Activated CD4-positive, alpha-beta memory T cell treated with anti-CD3 and anti-CD28 coated beads for 36 hours (primary cell): ENCODE results near the gene AATF. TPM values are rescaled to one million over a fixed set of nuclear protein-coding genes. Genes with fewer than 3 reads are reported as not detected.

ENCODE experiments used
- CTCF ChIA-PET: fragments of 350-600 bp; sonication (Branson Sonifier 250); formaldehyde crosslinking; loops from one replicate; lab custom pipeline; 2021; ENCODE audit warnings: antibody characterized with exemption, inconsistent platforms; lab: Charles Lee
- POLR2A ChIA-PET: fragments of 350-600 bp; sonication (Branson Sonifier 250); formaldehyde crosslinking; loops from one replicate; lab custom pipeline; 2021; ENCODE audit warnings: antibody characterized with exemption; lab: Charles Lee
- DNase-seq: peaks from one replicate; pipeline ENCODE4 v3.0.0-alpha.2; 2020
- H3K27ac Mint-ChIP-seq: one replicate; pipeline ENCODE4 v1.8.0; 2021; ENCODE audit warnings: mixed read lengths
- H3K27me3 Mint-ChIP-seq: one replicate; pipeline ENCODE4 v1.8.0; 2021; ENCODE audit warnings: mixed read lengths
- H3K36me3 Mint-ChIP-seq: one replicate; pipeline ENCODE4 v1.8.0; 2021; ENCODE audit warnings: mixed read lengths
- H3K4me1 Mint-ChIP-seq: one replicate; pipeline ENCODE4 v1.8.0; 2021; ENCODE audit warnings: low read depth, mixed read lengths
- H3K4me3 Mint-ChIP-seq: one replicate; pipeline ENCODE4 v1.8.0; 2021; ENCODE audit warnings: mild to moderate bottlenecking, mixed read lengths
- H3K9me3 Mint-ChIP-seq: one replicate; pipeline ENCODE4 v1.8.0; 2021; ENCODE audit warnings: mixed read lengths
- intact Hi-C: fragments of 100-400 bp; cut with micrococcal nuclease; formaldehyde crosslinking; loops from one replicate; pipeline ENCODE4 v1.15.1; 2023
- total RNA-seq, 2 experiments: library from RNA; stranded (reverse); gene quantifications; one replicate each; pipeline ENCODE4 v1.2.3, GENCODE V29; 2021

AATF gene
- total RNA-seq, 2 experiments from 2014 or later = 85.6 to 89.1 TPM

DNA sequence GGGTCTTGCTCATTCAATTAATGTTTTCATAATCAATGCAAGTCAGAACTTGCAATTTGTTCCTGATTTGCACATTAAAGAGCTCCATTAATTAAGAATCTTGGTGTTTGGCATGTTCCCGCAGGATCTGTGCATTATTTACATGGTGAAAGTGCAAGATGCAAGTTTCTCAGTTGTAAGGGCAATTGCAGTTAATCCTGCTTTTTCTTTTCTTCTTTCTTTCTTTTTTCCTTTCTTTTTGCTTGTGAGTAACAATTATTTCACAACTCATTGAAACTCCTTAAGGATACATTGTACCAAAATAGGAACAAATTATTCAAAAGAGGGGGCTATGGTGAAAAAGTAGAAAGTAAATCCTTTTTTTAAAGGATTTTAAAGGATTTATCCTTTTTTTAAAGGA is 24.2 kb downstream of the AATF start:
- no peaks in the 10 kb centered on the region for H3K27me3 Mint-ChIP-seq
- DNase-seq = no peak
- H3K4me1 Mint-ChIP-seq = peaks cover 48% of the 10 kb centered on the region
- no peak overlapping the region for H3K27ac Mint-ChIP-seq
- POLR2A ChIA-PET = interaction anchor here (0.8 kb wide), 1 partner anchor 12 kb away, joined by 9 read pairs; no protein-coding TSS in a partner anchor
- peaks cover 17% of the 10 kb centered on the region for H3K36me3 Mint-ChIP-seq
- no peaks in the 10 kb centered on the region for H3K9me3 Mint-ChIP-seq
- intact Hi-C loops = no loop called here
- H3K4me3 Mint-ChIP-seq = no peak overlapping the region
- CTCF ChIA-PET = no interaction called here

- Mint-ChIP-seq H3K9me3 (no peaks in the 10 kb centered on the region), H3K36me3 (peaks cover 3% of the 10 kb centered on the region), H3K27me3 (no peaks in the 10 kb centered on the region), H3K4me3 (no peak overlapping the region), H3K4me1 (peaks cover 48% of the 10 kb centered on the region), H3K27ac (peak overlapping the region; percentile 2)
- ChIA-PET POLR2A (no interaction called here), CTCF (interaction anchor here (0.7 to 1.0 kb wide), 2 partner anchors 10 to 72 kb away, joined by 3 read pairs; no protein-coding TSS in a partner anchor)
- intact Hi-C loops = no loop called here
- no peak for DNase-seq
These were observed 27.3 kb downstream of the AATF start for GRCh38 chr17:36975922-36976515.

- H3K27ac Mint-ChIP-seq = no peak overlapping the region
- intact Hi-C loops = no loop called here
- ChIA-PET CTCF (no interaction called here), POLR2A (no interaction called here)
- H3K4me3 Mint-ChIP-seq = no peak overlapping the region
- no peaks in the 10 kb centered on the region for H3K9me3 Mint-ChIP-seq
- DNase-seq = no peak
- H3K27me3 Mint-ChIP-seq = no peaks in the 10 kb centered on the region
- peaks cover 8% of the 10 kb centered on the region for H3K36me3 Mint-ChIP-seq
- H3K4me1 Mint-ChIP-seq = peaks cover 41% of the 10 kb centered on the region
These were observed 28.3 kb downstream of the AATF start for GRCh38 chr17:36977066-36977465.

DNA sequence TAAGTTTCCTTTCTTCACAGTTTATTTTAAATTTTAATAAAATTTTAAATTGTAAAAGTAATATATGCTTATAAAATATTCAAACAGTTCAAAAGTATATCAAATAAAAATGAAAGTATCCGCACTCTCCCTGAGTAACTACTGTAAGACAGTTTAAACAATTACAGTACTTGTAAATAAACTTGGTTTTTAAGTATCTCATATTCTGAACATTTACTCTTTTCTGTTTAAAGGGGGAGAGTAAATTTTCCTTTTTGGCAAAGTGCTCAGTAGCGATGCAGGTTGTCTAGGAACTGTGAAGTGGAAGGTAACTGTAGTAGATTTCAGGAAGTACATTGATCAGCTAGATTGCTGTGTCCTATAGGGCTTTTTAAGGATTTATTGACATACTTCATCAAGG is 28.8 kb downstream of the AATF start:
- DNase-seq = no peak
- POLR2A ChIA-PET = no interaction called here
- Mint-ChIP-seq H3K36me3 (peaks cover 8% of the 10 kb centered on the region), H3K4me3 (no peak overlapping the region), H3K9me3 (no peaks in the 10 kb centered on the region), H3K27me3 (no peaks in the 10 kb centered on the region), H3K4me1 (peaks cover 37% of the 10 kb centered on the region), H3K27ac (no peak overlapping the region)
- intact Hi-C loops = no loop called here
- CTCF ChIA-PET = no interaction called here

DNA sequence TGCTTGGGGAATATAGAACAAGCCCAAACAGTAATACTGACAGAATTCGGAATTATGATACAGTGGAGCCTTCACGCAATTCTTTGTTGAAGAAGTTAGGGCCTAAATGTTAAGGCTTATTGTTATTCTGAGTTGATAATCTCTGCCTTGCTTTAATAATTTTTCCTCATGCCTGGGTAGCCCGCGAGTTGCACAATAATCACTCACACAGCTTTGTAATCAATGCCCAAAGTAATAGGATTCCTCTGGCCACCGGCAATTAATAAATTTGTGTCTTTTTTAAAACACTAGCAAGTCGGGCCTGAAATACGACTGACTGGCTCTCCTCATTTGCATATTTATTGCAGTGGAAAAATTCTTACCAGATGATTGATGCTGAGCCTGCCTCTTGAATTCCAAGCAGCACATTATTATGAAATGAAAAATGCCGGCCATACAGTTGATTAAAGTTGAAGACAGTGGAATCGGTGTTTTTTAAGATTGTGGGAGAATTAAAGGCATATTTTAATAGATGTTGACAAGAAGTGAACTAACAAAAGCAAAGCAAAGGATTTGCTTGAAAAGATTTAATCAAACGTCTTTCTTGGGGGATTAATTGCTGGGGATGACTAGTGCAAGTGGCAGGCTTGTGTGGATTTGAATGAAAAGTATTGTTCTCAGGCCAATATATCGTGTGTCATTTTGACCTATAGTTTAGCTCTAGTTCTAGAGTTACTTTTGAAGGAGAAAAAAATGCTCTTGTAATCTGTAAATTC is 30.2 kb downstream of the AATF start:
- no peak for DNase-seq
- H3K4me1 Mint-ChIP-seq = peaks cover 29% of the 10 kb centered on the region
- no peaks in the 10 kb centered on the region for H3K27me3 Mint-ChIP-seq
- intact Hi-C loops = no loop called here
- no peak overlapping the region for H3K27ac Mint-ChIP-seq
- ChIA-PET CTCF (interaction anchor here (0.9 to 2.0 kb wide), 2 partner anchors 69 to 376 kb away, joined by 3 to 5 read pairs; no protein-coding TSS in a partner anchor), POLR2A (no interaction called here)
- H3K36me3 Mint-ChIP-seq = peaks cover 8% of the 10 kb centered on the region
- no peak overlapping the region for H3K4me3 Mint-ChIP-seq
- no peaks in the 10 kb centered on the region for H3K9me3 Mint-ChIP-seq

DNA sequence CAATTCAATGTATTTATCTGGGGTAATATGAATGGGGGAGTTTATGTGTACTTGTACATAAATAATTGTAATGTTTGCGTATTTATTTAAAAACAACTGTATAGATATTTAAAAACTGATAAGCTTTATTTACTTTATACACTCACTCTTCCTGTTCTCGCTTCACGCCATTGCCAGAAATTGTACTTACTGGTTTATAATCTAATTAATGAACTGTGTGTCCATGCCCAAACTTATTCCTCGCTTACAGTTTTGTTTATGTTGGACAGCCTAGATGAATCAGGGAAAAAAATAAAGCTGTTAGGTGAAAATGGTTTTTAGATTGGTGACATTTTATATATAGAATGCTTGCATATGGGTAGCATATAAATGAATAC is 30.8 kb downstream of the AATF start:
- intact Hi-C loops = no loop called here
- ChIA-PET POLR2A (no interaction called here), CTCF (interaction anchor here (0.9 to 2.0 kb wide), 2 partner anchors 68 to 376 kb away, joined by 3 to 5 read pairs; no protein-coding TSS in a partner anchor)
- H3K4me1 Mint-ChIP-seq = peaks cover 29% of the 10 kb centered on the region
- no peak overlapping the region for H3K27ac Mint-ChIP-seq
- peaks cover 13% of the 10 kb centered on the region for H3K36me3 Mint-ChIP-seq
- no peaks in the 10 kb centered on the region for H3K27me3 Mint-ChIP-seq
- H3K9me3 Mint-ChIP-seq = no peaks in the 10 kb centered on the region
- no peak overlapping the region for H3K4me3 Mint-ChIP-seq
- DNase-seq = no peak

DNA sequence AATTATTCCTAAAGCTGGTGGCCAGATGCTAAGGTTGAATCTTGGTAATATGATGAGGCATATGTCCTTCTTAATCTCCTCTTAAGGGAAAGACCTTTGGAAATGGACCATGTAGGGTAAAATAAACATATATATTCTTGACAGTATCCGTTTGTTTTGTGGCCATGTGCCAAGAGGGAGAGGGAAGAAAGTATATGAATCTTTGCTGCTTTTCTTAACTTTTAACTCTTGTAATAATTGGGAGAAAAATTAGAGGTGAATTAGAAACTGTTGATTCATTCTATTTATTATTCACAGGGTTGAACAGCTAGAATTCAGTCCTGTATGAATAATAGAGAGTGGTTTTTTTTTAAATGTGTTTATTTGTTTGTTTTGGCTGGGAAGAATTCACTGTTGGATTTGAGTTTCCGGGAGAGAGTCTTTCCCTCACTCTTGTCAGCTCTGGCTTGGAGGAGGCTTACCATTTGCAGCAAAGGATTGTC is 31.6 kb downstream of the AATF start:
- Mint-ChIP-seq H3K27ac (no peak overlapping the region), H3K9me3 (no peaks in the 10 kb centered on the region), H3K4me3 (no peak overlapping the region), H3K4me1 (peaks cover 24% of the 10 kb centered on the region), H3K27me3 (no peaks in the 10 kb centered on the region), H3K36me3 (peaks cover 13% of the 10 kb centered on the region)
- no peak for DNase-seq
- intact Hi-C loops = no loop called here
- POLR2A ChIA-PET = no interaction called here
- CTCF ChIA-PET = interaction anchor here (2.0 kb wide), 1 partner anchor 68 kb away, joined by 5 read pairs; no protein-coding TSS in a partner anchor

GRCh38 chr17:36983618-36984017 is 34.9 kb downstream of the AATF start:
- intact Hi-C loops = no loop called here
- DNase-seq = no peak
- H3K27me3 Mint-ChIP-seq = no peaks in the 10 kb centered on the region
- peaks cover 9% of the 10 kb centered on the region for H3K4me1 Mint-ChIP-seq
- H3K9me3 Mint-ChIP-seq = no peaks in the 10 kb centered on the region
- ChIA-PET POLR2A (no interaction called here), CTCF (no interaction called here)
- no peak overlapping the region for H3K27ac Mint-ChIP-seq
- H3K4me3 Mint-ChIP-seq = no peak overlapping the region
- peaks cover 19% of the 10 kb centered on the region for H3K36me3 Mint-ChIP-seq

- ChIA-PET CTCF (interaction anchor here (2.0 kb wide), 1 partner anchor 58 kb away, joined by 7 read pairs; no protein-coding TSS in a partner anchor), POLR2A (no interaction called here)
- peaks cover 40% of the 10 kb centered on the region for H3K36me3 Mint-ChIP-seq
- no peak overlapping the region for H3K4me3 Mint-ChIP-seq
- intact Hi-C loops = no loop called here
- peaks cover 2% of the 10 kb centered on the region for H3K4me1 Mint-ChIP-seq
- no peak overlapping the region for H3K27ac Mint-ChIP-seq
- H3K9me3 Mint-ChIP-seq = no peaks in the 10 kb centered on the region
- no peaks in the 10 kb centered on the region for H3K27me3 Mint-ChIP-seq
- no peak for DNase-seq
These were observed 40.4 kb downstream of the AATF start for GRCh38 chr17:36989173-36989572.

- ChIA-PET POLR2A (no interaction called here), CTCF (no interaction called here)
- H3K4me3 Mint-ChIP-seq = no peak overlapping the region
- no peaks in the 10 kb centered on the region for H3K9me3 Mint-ChIP-seq
- no peak overlapping the region for H3K27ac Mint-ChIP-seq
- H3K4me1 Mint-ChIP-seq = peaks cover 2% of the 10 kb centered on the region
- no peaks in the 10 kb centered on the region for H3K27me3 Mint-ChIP-seq
- H3K36me3 Mint-ChIP-seq = peaks cover 61% of the 10 kb centered on the region
- intact Hi-C loops = no loop called here
- no peak for DNase-seq
These were observed 43.9 kb downstream of the AATF start for GRCh38 chr17:36992701-36993100.

- DNase-seq = no peak
- CTCF ChIA-PET = no interaction called here
- Mint-ChIP-seq H3K4me3 (no peak overlapping the region), H3K36me3 (peaks cover 65% of the 10 kb centered on the region), H3K9me3 (no peaks in the 10 kb centered on the region), H3K4me1 (peaks cover 2% of the 10 kb centered on the region), H3K27me3 (no peaks in the 10 kb centered on the region), H3K27ac (no peak overlapping the region)
- POLR2A ChIA-PET = no interaction called here
- intact Hi-C loops = no loop called here
These were observed 44.5 kb downstream of the AATF start for GRCh38 chr17:36993227-36993626.

DNA sequence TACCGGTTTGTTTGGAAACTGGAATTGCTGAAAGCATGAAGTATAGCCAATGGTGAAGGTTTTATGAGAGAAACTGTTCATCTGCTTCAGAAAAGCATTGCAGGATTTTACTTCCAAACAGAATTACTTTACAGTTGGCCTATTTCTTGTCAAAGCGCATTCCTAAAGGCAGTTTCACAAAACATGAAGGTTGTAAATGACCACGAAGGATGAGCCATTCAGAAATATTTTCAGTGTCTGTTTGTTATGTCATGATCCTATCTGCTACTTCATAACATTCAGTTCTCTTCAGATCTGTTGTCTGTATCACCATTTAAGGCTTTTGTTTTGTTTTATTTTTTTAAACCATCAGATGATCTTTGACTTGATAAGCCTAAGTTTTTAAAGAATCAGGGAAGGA is 45.7 kb downstream of the AATF start:
- no peak overlapping the region for H3K27ac Mint-ChIP-seq
- H3K4me3 Mint-ChIP-seq = no peak overlapping the region
- H3K4me1 Mint-ChIP-seq = peaks cover 2% of the 10 kb centered on the region
- no peaks in the 10 kb centered on the region for H3K27me3 Mint-ChIP-seq
- peaks cover under 1% of the 10 kb centered on the region for H3K9me3 Mint-ChIP-seq
- H3K36me3 Mint-ChIP-seq = peaks cover 60% of the 10 kb centered on the region
- DNase-seq = no peak
- POLR2A ChIA-PET = no interaction called here
- intact Hi-C loops = no loop called here
- CTCF ChIA-PET = interaction anchor here (1.2 kb wide), 1 partner anchor 52 kb away, joined by 4 read pairs; no protein-coding TSS in a partner anchor
